ENCODE results near the gene PTF1A. TPM values are rescaled to one million over a fixed set of nuclear protein-coding genes. Genes with fewer than 3 reads are reported as not detected.

Gene PTF1A
- total and polyA plus RNA-seq, 2 experiments from 2014 or later = not detected

GRCh38 chr10:23174074-23174976, 17.8 kb upstream of the PTF1A start:
- H3K27me3 ChIP-seq (replicated peaks; ENCODE audit: insufficient read depth) = peaks cover 47% of the 10 kb centered on the region
- H3K9me3 ChIP-seq (ENCODE audit: low read depth) = no peaks in the 10 kb centered on the region
- H3K4me3 ChIP-seq = no peak overlapping the region
- no peaks in the 10 kb centered on the region for H3F3A ChIP-seq (ENCODE audit: insufficient read depth)
- 5 to 6% methylated on average over 66 to 73 of the region's 88 CpGs for WGBS, 2 experiments (ENCODE audit: low coverage in 1 of 2, low lambda C conversion rate in 2 of 2, missing lambda C conversion rate in 2 of 2)
- in situ Hi-C loops (cut with MboI) = no loop called here
- no peak overlapping the region for H3K27ac ChIP-seq
- H3K4me1 ChIP-seq (ENCODE audit: insufficient read depth) = no peaks in the 10 kb centered on the region
- H3K79me2 ChIP-seq (ENCODE audit: insufficient read depth) = no peaks in the 10 kb centered on the region
- no peak for DNase-seq
- no peak overlapping the region for H3K9ac ChIP-seq
- no peak overlapping the region for H3K4me2 ChIP-seq (ENCODE audit: unreplicated experiment)
- H3K36me3 ChIP-seq (ENCODE audit: low read depth) = no peaks in the 10 kb centered on the region
- no peak overlapping the region for H2AFZ ChIP-seq
- H3K9me2 ChIP-seq (ENCODE audit: insufficient read depth) = no peaks in the 10 kb centered on the region
- no peaks in the 10 kb centered on the region for H4K20me1 ChIP-seq (ENCODE audit: insufficient read depth)
- TF ChIP-seq EZH2 (IDR thresholded peaks at IDR 0.05; ENCODE audit: insufficient read depth, poor library complexity, severe bottlenecking) (no peak), EZH2phosphoT487 (IDR thresholded peaks at IDR 0.05; ENCODE audit: insufficient read depth, low read depth) (no peak)

- Histone ChIP-seq H4K20me1 (ENCODE audit: insufficient read depth) (no peaks in the 10 kb centered on the region), H3K27ac (no peak overlapping the region), H3K4me1 (ENCODE audit: insufficient read depth) (no peaks in the 10 kb centered on the region), H3K9me3 (ENCODE audit: low read depth) (no peaks in the 10 kb centered on the region), H3K9ac (no peak overlapping the region), H3K4me3 (no peak overlapping the region), H3K9me2 (ENCODE audit: insufficient read depth) (no peaks in the 10 kb centered on the region), H2AFZ (no peak overlapping the region), H3F3A (ENCODE audit: insufficient read depth) (no peaks in the 10 kb centered on the region), H3K27me3 (replicated peaks; ENCODE audit: insufficient read depth) (peaks cover 47% of the 10 kb centered on the region), H3K4me2 (ENCODE audit: unreplicated experiment) (no peak overlapping the region), H3K79me2 (ENCODE audit: insufficient read depth) (no peaks in the 10 kb centered on the region), H3K36me3 (ENCODE audit: low read depth) (no peaks in the 10 kb centered on the region)
- TF ChIP-seq EZH2 (IDR thresholded peaks at IDR 0.05; ENCODE audit: insufficient read depth, poor library complexity, severe bottlenecking) (no peak), EZH2phosphoT487 (IDR thresholded peaks at IDR 0.05; ENCODE audit: insufficient read depth, low read depth) (no peak)
- WGBS, 2 experiments (ENCODE audit: low coverage in 1 of 2, low lambda C conversion rate in 2 of 2, missing lambda C conversion rate in 2 of 2) = 34 to 48% methylated on average over 14 of the region's 14 CpGs
- no peak for DNase-seq
- in situ Hi-C loops (cut with MboI) = no loop called here
Measured at GRCh38 chr10:23174977-23175512, 17.1 kb upstream of the PTF1A start.

GRCh38 chr10:23186178-23186577, 5.9 kb upstream of the PTF1A start:
- no peaks in the 10 kb centered on the region for H3K79me2 ChIP-seq (ENCODE audit: insufficient read depth)
- 46 to 51% methylated on average over 7 of the region's 7 CpGs for WGBS, 2 experiments (ENCODE audit: low coverage in 1 of 2, low lambda C conversion rate in 2 of 2, missing lambda C conversion rate in 2 of 2)
- no peak overlapping the region for H3K27ac ChIP-seq
- H3K9me2 ChIP-seq (ENCODE audit: insufficient read depth) = no peaks in the 10 kb centered on the region
- H3K4me1 ChIP-seq (ENCODE audit: insufficient read depth) = no peaks in the 10 kb centered on the region
- no peak overlapping the region for H2AFZ ChIP-seq
- no peak overlapping the region for H3K9ac ChIP-seq
- DNase-seq = no peak
- no peaks in the 10 kb centered on the region for H3K36me3 ChIP-seq (ENCODE audit: low read depth)
- no peak overlapping the region for H3K4me3 ChIP-seq
- no peaks in the 10 kb centered on the region for H4K20me1 ChIP-seq (ENCODE audit: insufficient read depth)
- TF ChIP-seq EZH2 (IDR thresholded peaks at IDR 0.05; ENCODE audit: insufficient read depth, poor library complexity, severe bottlenecking) (no peak), EZH2phosphoT487 (IDR thresholded peaks at IDR 0.05; ENCODE audit: insufficient read depth, low read depth) (no peak)
- no peaks in the 10 kb centered on the region for H3K9me3 ChIP-seq (ENCODE audit: low read depth)
- peaks cover 13% of the 10 kb centered on the region; the same call in 1 of the 2 replicates for H3K27me3 ChIP-seq (replicated peaks; ENCODE audit: insufficient read depth)
- in situ Hi-C loops (cut with MboI) = no loop called here
- H3F3A ChIP-seq (ENCODE audit: insufficient read depth) = no peaks in the 10 kb centered on the region
- no peak overlapping the region for H3K4me2 ChIP-seq (ENCODE audit: unreplicated experiment)

GRCh38 chr10:23186697-23187096, 5.4 kb upstream of the PTF1A start:
- H3F3A ChIP-seq (ENCODE audit: insufficient read depth) = no peaks in the 10 kb centered on the region
- in situ Hi-C loops (cut with MboI) = no loop called here
- no peaks in the 10 kb centered on the region for H3K9me2 ChIP-seq (ENCODE audit: insufficient read depth)
- H3K4me3 ChIP-seq = no peak overlapping the region
- no peaks in the 10 kb centered on the region for H4K20me1 ChIP-seq (ENCODE audit: insufficient read depth)
- no peak overlapping the region for H2AFZ ChIP-seq
- 12 to 19% methylated on average over 5 of the region's 5 CpGs for WGBS, 2 experiments (ENCODE audit: low coverage in 1 of 2, low lambda C conversion rate in 2 of 2, missing lambda C conversion rate in 2 of 2)
- H3K79me2 ChIP-seq (ENCODE audit: insufficient read depth) = no peaks in the 10 kb centered on the region
- H3K9me3 ChIP-seq (ENCODE audit: low read depth) = no peaks in the 10 kb centered on the region
- no peak overlapping the region for H3K27ac ChIP-seq
- peaks cover 13% of the 10 kb centered on the region; the same call in 1 of the 2 replicates for H3K27me3 ChIP-seq (replicated peaks; ENCODE audit: insufficient read depth)
- no peaks in the 10 kb centered on the region for H3K4me1 ChIP-seq (ENCODE audit: insufficient read depth)
- no peak for TF ChIP-seq EZH2 (IDR thresholded peaks at IDR 0.05; ENCODE audit: insufficient read depth, poor library complexity, severe bottlenecking)
- TF ChIP-seq EZH2phosphoT487 (IDR thresholded peaks at IDR 0.05; ENCODE audit: insufficient read depth, low read depth) = no peak
- H3K36me3 ChIP-seq (ENCODE audit: low read depth) = no peaks in the 10 kb centered on the region
- no peak overlapping the region for H3K4me2 ChIP-seq (ENCODE audit: unreplicated experiment)
- DNase-seq = no peak
- no peak overlapping the region for H3K9ac ChIP-seq
